DMS79 treated with DMSO at 0.1 percent for 48 hours (cell line): ENCODE measurements around the gene RPP30.
A peak's percentile ranks its signal among the peaks of the same experiment; 100 is the strongest.

Source experiments
- DNase-seq: peaks from one replicate; lab custom pipeline; 2025; lab: John Stamatoyannopoulos, UW

The RPP30 gene

DNA sequence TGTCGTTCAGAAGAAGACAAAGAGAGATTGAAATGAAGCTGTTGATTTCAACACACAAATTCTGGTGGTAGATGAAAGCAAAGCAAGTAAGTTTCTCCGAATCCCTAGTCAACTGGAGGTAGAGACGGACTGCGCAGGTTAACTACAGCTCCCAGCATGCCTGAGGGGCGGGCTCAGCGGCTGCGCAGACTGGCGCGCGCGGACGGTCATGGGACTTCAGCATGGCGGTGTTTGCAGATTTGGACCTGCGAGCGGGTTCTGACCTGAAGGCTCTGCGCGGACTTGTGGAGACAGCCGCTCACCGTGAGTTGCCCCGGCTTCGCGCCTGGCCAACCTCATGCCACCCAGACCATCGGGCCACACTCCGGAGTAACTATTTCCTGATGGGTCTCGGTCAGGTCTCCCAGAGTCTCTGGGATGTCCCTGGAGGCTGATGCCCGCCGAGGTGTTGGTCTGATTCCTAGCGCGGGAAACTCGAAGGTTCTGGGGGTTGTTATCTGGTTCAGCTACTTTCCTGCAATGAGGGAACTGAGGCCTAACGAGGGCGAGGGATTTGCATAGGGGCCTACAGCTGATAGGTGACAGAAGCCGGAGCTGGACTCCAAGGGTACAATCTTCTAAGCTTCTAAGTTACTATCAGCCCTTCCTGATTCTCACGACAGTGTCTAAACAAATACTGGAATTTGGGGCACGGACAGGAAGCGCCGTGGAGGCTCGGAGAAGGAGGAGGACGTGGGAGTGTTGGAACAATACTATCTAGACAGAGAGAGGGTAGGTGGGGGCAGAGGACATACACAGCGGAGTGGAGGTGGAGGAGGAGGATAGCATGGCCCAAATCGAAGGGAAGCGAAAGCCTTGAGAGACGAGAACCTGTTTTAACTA, at the start of gene RPP30:
Gene RPP30 (plus strand): TSS at position 209 of the 882 bp plus-strand sequence. CDS start 13 bp downstream, at position 222.
- peak; percentile 37 for DNase-seq

DNA sequence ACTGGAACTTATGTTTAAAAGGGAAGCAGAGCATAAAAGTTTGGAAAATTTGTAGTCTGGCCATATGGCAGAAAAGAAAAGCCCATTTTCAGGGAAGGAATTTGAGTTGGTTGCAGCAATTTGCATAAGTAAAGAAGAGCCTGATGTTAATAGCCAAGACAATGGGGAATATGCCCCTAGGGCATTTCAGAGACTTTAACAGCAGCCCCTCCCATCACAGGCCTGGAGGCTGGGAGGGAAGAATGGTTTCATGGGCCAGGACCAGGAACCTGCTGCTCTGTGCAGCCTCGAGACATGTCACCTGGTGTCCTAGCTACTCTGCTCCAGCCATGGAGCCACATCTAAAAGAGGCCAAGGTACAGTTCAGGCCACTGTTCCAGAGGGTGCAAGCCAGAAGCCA, 49.3 kb upstream of the RPP30 start:
- DNase-seq, result no peak

DNA sequence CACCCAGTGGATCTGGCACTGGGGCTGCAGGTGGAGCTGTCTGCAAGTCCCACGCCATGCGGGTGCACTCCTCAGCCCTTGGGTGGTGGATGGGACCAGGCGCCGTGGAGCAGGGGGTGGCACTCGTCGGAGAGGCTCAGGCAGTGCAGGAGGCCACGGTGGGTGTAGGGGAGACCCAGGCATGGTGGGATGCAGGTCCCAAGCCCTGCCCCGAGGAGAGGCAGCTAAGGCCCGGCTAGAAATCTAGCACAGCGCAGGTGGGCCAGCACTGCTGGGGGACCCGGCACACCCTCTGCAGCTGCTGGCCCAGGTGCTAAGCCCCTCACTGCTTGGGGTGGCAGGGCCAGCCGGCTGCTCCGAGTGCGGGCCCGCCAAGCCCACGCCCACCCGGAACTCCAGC, 39.7 kb upstream of the RPP30 start:
- DNase-seq, result no peak

DNA sequence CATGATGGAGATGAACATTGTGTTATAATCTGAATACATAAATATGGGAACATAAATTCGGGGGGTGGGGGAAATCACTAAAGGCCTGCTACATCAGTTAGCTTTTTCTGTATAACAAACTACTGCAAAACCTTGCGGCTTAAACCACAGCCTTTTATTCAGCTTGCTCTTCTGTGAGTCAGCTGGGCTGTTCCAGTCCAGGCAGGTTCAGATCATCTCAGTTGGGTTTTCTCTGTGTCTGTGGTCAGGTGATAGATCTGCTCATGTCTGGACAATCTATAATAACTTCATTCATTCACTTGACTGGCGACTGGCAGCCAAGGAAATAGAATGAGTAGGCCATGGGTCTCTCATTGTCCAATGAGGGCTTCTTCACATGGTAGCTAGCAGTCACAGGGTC, 37.4 kb upstream of the RPP30 start:
- no peak for DNase-seq

DNA sequence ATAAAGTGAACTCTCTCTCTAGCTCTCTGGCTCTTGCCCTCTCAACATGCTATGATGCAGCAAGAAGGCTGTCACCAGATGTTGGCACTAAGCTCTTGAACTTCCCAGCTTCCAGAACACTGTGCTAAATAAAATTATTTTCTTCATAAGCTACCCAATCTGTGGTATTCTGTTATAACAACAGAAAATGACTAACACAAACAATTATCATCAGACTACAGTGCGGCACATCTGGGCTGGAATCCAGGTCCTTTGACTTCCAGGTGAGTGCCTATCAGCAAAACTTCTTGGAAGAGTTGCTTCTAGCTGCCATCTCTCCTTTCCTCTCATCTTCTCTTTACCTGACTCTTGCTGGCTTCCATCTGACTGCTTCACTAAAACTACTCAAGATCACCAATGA, 34.3 kb upstream of the RPP30 start:
- no peak for DNase-seq

DNA sequence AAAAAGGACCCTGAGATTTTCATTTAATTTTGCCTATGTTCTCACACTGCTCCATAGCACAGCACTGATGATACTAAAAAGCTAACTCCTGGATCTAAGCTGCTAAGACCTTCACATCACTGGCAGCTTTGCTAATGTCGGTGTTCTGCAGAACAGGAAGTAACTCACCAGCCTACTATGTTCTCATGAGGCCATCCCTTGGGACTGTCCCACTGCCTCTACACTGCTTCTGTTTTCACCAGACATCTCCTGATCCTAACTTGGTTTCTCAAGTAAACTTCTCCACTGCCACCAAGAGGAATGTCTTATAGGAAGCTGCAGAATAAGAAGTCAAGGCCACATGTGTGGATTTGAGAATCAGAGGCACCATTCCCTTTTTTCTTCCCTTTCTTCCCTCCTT, 29.0 kb upstream of the RPP30 start:
- DNase-seq, result no peak

DNA sequence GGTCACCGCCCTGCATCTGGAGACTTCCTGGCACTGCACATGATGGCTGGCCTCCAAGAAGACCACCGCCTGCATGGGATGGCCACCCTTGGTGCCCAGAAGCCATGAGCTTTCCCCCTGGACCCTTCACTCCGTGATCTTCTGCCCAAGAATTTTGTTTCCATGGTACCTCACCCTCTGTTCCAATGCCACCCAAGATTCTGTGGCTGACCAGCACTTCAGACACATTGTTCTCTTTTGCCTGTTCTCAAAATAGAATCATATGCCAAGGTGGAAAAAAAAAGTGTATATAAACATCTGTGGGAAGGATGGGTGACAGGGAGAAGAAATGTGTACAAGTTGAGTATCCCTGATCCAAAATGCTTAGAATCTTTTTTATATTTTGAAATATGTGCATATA, 26.0 kb upstream of the RPP30 start:
- DNase-seq, result no peak

DNA sequence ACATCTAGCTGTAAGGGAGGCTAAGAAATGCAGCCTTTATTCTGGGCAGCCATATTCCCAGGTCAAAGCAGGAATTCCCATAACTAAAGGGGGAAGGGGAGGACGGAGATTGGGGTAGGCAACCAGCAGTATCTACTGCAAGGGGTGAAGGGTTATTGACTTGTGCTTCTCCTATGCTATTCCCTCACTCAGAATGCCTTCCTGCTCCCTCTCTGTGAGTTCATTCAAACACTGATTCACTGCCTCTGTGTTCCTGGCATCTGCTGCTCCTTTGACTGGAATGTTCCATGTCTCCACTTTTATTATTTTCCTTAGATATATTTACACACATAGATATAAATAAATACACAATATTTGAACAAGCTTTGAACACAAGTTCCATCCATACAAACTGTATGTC, 25.0 kb upstream of the RPP30 start:
- no peak for DNase-seq

DNA sequence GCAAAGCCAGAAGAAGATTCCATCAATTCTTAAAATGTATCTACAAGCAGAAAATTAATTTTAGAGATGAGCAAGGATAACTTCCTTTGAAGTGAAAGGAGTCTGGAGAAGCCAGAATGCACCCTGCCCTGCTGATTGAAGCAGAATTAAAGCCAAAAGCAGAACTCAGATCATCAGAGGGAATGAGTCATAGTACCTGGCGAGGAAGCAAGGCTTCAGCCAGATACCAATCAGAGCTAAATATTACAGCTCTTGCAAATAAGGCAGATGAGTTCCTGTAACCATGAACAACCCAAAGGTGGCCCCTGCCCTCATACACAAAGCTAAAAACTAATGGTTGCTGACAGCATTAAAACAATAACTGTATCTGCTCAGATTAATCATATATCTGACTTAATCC, 24.3 kb upstream of the RPP30 start:
- DNase-seq, result no peak

DNA sequence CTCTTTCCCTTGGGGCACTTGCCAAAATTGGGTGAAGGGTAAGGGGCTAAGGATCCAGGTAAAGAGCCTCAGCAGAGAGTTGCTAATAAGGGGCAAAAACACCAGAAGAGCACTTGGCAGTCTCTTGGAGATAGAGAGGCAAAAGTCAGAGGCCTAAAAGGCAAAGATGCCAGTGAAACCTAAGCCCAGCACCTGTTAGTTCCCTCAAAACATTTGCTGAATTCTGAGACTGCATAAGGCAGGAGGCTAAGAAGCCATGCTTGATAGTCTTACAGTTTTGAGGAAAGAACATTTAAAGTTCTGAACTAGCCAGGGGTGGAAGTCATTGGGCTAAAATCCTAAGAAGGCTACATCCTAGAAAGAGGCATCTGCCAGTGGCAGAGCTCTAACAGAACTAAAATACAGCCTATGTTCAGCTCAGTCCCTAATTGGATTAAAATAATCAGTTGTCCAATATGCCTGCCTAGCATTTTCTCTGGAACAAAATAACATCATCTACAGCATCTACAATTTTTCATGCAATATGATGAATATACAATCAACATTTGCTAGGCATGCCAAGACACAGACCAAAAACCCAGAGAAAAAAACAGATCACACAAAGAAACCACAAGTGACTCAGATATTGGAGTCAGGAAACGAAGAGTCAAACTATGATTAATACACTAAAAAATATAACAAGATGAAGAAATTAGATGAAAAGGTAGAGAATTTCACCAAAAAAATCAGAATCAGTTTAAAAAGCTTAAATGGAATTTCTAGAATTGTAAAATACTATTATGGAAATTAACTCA, 21.6 kb upstream of the RPP30 start:
- DNase-seq, result no peak

DNA sequence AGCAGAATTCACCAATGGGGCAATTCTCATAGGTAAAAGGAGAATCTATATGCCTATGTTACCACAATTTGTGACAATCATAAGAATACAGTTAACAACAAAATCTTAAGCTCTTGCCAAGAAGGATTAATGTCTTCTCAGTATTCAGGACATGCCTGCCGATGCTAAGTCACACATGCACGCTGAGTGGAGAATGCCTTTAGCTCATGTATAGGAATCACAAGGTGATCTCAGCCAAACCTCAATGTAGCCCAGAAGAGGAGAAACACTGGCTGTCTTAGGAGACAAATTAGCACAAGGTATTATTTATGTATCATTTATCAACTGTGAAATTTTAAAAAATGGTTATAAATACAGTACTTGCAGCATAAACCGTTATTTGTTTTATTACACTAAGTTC, 16.6 kb upstream of the RPP30 start:
- DNase-seq, result no peak

DNA sequence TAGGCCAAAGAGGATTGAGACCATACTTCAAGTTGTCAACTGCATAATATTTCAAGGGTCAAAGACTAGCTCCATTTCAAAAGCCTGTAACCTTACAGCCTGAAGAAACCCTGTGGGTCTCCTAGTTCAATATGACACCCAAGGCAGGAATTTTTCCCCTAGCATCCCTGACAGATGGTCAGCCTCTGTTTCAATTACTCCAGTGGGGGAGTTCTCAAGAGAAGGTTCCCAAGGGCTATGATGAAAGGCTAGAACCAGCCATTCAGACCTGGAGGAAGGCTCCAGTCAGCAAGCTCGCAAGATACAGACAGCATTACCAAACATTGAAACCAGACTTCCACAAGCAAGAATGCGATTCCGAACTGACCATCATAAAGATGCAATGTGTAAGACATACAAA, 15.5 kb upstream of the RPP30 start:
- DNase-seq, result no peak

DNA sequence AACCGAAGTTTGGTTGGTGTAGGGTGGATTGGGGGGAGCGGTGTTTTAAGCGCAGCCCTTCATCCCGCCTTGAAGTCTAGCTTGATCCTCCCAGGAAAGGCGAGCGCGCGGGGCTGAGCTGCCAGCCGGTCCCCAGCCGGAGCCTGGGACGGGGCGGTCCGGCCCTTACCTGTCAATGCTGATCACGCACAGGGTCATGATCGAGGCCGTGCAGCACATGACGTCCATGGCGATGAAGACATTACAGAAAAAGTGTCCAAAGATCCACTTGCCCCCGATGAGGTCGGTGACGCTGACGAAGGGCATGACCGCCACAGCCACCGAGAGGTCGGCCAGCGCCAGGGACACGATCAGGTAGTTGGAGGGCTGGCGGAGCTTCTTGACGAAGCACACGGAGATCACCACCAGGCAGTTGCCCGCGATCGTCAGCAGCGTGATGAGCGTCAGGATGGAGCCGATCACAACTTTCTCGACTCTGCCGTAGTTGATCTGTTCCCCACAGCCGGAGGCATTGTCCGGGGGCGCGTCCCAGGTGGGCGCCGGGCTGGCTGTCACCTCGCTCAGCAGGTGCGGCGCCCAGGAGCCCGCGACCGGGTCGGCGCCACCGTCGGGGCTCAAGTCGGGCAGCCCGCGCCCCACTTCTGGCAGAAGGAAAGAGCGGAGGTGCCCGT, 14.7 kb upstream of the RPP30 start:
- DNase-seq, result no peak

DNA sequence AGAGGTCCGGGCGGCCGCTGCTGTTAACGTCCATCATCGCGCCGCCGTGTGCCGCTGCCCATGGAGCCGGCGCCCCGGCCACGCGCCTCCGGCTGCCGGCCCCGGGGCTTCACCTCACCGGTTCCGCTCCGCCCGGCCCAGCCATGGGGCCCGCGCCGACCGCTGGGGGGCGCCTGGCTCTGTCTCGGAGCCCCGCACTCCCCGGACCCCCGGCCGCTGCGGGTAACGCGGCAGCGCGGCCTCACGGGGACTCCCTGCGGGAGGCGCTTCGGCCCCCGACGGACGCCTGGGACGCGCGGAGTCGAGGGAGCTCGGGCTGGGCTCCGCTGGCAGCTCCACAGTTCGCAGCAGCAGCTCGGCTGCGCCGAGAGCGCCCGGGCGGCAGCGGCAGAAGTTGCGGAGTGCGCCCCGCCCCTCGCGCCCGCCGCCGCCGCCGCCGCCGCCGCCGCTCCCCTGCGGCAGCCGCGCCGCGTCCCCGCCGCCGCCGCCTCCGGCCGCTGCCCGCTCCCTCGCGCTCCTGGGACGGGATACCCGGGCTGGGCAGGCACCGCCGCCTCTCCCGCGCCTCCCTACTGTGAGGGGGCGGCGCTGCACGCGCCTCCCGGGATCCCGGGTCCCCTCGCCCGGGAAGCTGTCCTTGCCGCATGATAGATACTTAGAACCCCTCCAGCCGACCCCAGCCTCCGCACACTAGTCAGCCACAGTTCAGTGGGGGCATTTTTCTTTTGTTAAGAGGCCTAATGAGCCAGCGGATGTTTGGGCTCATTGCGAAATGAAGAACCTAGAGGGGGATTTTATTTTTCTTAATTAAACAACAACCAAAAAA, 13.9 kb upstream of the RPP30 start, which contains the start of gene HTR7:
Gene HTR7 (minus strand): TSS at position 405 of the 826 bp plus-strand sequence. CDS start 368 bp downstream, at position 37.
- no peak for DNase-seq

DNA sequence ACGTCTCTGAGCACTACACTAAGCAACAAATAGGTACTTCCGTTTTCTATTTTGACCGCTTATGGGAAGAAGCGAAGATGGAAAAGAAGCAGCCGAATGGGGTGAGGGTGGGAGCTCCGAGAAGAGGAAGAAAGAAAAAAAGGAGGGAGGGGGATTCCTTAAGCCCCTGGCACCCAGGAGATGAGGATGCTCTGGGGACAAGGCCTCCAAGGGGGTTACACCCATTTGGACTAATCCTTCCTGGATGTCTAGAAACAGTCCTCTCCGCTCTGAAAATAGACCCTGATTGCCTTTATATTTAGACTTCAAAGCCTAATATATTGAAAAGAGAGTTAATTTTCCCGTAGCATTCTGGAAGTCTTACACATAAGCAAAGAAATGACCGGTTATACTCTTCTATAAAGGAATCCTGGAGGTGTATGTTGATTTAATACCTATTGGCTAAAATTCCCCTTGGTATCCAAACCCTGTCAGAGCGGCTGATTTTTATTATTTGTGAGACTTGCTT, 13.3 kb upstream of the RPP30 start:
- DNase-seq, result no peak

DNA sequence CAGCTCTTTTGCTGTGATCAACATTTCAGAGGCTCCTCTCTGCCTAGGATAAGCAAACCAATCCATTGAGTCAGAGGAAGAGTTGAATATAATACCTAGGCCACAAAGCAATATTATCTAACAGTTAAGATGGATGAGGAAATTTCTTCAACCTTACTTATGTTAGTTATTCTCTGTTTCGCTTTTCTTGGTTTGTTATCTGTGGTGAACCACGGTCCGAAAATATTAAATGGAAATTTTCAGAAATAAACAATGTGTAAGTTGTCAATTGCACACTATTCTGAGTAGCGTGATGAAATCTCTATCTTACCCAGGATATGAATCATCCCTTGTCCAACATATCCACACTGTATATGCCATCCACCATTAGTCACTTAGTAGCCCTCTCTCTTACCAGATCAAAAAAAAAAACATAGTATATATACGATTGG, 12.4 kb upstream of the RPP30 start:
- no peak for DNase-seq

DNA sequence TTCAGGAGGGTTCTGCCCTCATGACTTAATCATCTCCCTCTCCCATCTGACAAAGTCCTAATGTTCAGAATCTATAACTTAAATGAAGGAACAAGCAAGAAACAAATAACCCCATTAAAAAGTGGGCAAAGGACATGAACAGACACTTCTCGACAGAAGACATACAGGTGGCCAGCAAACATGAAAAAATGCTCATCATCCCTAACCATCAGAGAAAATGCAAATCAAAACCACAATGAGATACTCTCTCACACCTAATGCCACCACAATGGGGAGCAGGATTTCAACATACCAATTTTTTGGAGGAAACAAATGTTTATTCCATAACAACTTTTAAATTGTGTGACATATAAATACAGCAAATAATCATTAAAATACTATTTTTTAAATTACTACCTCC, 11.0 kb upstream of the RPP30 start:
- DNase-seq, result no peak

DNA sequence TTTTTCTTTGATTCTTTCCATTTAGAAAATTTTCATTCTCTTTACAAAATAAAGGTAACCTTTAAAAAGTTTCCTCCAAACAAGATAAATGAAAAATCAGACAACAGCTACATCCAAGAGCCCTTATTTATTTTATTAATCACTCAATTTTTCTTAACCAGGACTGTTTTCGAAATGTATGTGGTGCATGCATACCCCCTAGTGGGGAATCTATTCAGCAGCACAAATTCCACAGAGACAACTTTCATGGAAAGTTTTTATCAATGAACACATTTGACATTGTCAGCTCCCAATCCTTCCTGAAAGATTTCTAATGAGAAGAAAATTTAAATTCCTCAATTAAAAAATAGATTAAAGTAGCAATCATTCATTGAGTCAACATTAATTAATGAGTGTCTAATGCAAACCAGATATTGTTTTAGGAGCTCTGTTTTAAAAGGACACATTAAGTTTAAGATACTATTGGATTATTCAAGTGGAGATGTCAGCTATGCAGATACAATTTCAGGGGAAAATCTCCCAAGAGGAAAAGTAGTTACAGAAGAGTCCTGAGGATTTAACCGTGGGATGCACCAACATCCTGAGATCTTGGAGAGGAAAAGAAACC, 8.8 kb upstream of the RPP30 start:
- peak; percentile 7 for DNase-seq

DNA sequence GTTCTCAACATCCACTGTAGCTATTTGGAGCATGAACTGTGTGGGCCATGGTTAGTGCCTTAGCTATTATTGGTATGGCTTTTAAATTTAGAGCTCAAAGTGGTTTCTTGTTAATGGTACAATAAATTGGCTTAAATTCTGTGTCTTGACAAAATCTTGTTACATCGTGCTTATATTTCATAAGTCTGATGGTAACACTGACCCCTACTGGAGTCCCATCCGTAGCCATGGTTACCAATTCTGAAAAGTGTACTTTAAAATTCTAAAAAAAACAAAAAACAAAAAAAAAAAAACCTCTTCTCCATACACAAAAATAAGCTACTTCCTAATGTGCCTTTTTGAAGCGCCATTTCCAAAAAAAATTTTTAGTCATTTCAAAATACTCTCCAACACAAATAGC, 6.4 kb upstream of the RPP30 start:
- DNase-seq, result no peak

DNA sequence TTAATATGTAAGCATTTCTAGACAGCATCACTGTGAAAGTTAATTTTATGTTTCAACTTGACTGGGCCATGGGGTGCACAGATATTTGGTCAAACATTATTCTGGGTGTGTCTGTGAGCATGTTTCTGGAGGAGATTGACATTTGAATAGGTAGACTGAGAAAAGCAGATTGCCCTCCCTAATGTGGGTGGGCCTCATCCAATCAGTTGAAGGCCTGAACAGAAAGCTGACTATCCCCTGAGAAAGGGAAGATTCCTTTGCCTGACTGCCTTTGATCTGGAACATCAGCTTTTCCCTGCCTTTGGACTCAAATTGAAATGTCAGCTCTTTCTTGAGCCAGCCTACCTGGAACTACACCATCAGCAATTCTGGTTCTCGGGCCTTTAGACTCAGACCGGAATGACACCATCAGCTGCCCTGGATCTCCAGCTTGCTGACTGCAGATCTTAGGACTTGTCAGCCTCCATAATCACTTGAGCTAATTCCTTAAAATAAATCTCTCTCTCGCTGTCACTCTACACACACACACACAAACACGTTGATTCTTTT, 5.7 kb upstream of the RPP30 start:
- DNase-seq, result no peak

DNA sequence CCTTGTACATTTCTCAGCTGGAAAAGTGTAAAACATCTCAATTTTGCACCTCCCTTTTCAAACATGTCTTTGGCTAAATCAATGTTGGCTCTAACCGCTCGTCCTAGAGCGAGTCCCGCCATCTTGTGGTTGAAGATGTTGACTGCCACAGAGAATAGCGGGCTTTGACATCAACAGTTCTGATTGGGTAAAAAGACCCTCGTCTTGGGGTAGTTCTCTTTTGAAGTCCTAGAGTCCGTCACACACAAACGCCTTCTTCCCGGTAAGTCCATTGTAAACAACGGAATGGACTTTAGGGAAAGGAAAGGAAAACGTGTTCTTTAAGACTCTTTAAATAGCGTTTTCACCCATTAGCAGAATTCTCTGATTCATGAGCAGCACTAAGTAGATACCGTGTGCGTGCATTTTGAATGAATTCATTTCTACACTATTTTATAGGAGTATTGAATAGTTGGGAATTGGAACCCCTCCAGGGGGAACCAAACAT, 452 bp upstream of the RPP30 start:
- DNase-seq, result no peak
